Measurements from ENCODE around the gene TRIM40.

DNA sequence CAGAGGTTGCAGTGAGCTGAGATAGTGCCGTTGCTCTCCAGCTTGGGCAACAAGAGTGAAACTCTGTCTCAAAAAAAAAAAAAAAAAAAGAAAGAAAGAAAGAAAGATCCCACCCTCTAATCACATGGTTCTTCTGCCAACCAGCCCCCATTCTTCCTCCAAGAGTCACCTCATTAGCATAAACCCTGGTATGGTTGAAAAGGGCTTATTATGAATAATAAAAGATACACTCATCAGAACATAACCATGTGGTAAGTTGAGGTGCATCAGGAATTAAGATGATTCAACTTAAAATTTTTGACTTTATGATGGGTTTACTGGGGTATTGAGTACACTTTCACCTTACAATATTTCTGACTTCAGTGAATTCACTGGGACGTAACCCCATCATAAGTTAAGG is 793 bp upstream of the TRIM40 start:
- TF ChIP-seq, protein P1, sequence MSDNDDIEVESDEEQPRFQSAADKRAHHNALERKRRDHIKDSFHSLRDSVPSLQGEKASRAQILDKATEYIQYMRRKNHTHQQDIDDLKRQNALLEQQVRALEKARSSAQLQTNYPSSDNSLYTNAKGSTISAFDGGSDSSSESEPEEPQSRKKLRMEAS (IDR thresholded peaks at IDR 0.05), result no peak
- TF ChIP-seq POLR2A (IDR thresholded peaks at IDR 0.05; ENCODE audit: low read length) (no peak), CBX8 (IDR thresholded peaks at IDR 0.05) (no peak), HEYL (CRISPR knock-in tag; IDR thresholded peaks at IDR 0.05) (no peak)
- TF ChIP-seq, protein P2, sequence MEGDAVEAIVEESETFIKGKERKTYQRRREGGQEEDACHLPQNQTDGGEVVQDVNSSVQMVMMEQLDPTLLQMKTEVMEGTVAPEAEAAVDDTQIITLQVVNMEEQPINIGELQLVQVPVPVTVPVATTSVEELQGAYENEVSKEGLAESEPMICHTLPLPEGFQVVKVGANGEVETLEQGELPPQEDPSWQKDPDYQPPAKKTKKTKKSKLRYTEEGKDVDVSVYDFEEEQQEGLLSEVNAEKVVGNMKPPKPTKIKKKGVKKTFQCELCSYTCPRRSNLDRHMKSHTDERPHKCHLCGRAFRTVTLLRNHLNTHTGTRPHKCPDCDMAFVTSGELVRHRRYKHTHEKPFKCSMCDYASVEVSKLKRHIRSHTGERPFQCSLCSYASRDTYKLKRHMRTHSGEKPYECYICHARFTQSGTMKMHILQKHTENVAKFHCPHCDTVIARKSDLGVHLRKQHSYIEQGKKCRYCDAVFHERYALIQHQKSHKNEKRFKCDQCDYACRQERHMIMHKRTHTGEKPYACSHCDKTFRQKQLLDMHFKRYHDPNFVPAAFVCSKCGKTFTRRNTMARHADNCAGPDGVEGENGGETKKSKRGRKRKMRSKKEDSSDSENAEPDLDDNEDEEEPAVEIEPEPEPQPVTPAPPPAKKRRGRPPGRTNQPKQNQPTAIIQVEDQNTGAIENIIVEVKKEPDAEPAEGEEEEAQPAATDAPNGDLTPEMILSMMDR (IDR thresholded peaks at IDR 0.05), result no peak
- TF ChIP-seq, protein P3, sequence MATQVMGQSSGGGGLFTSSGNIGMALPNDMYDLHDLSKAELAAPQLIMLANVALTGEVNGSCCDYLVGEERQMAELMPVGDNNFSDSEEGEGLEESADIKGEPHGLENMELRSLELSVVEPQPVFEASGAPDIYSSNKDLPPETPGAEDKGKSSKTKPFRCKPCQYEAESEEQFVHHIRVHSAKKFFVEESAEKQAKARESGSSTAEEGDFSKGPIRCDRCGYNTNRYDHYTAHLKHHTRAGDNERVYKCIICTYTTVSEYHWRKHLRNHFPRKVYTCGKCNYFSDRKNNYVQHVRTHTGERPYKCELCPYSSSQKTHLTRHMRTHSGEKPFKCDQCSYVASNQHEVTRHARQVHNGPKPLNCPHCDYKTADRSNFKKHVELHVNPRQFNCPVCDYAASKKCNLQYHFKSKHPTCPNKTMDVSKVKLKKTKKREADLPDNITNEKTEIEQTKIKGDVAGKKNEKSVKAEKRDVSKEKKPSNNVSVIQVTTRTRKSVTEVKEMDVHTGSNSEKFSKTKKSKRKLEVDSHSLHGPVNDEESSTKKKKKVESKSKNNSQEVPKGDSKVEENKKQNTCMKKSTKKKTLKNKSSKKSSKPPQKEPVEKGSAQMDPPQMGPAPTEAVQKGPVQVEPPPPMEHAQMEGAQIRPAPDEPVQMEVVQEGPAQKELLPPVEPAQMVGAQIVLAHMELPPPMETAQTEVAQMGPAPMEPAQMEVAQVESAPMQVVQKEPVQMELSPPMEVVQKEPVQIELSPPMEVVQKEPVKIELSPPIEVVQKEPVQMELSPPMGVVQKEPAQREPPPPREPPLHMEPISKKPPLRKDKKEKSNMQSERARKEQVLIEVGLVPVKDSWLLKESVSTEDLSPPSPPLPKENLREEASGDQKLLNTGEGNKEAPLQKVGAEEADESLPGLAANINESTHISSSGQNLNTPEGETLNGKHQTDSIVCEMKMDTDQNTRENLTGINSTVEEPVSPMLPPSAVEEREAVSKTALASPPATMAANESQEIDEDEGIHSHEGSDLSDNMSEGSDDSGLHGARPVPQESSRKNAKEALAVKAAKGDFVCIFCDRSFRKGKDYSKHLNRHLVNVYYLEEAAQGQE (IDR thresholded peaks at IDR 0.05), result no peak
- TF ChIP-seq, protein P4, sequence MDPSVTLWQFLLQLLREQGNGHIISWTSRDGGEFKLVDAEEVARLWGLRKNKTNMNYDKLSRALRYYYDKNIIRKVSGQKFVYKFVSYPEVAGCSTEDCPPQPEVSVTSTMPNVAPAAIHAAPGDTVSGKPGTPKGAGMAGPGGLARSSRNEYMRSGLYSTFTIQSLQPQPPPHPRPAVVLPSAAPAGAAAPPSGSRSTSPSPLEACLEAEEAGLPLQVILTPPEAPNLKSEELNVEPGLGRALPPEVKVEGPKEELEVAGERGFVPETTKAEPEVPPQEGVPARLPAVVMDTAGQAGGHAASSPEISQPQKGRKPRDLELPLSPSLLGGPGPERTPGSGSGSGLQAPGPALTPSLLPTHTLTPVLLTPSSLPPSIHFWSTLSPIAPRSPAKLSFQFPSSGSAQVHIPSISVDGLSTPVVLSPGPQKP (IDR thresholded peaks at IDR 0.05; ENCODE audit: low read depth, low read length), result no peak

Data from A549 (cell line).